GM18868 (cell line): ENCODE measurements around the gene HLA-B.

Experiments used
- ATAC-seq: cut with Tn5 transposase; IDR thresholded peaks from one replicate; pipeline ENCODE4 v1.9.1; 2021; ENCODE audit warnings: mild to moderate bottlenecking, moderate library complexity; ENCODE audit not compliant: unreplicated experiment

Gene HLA-B

DNA sequence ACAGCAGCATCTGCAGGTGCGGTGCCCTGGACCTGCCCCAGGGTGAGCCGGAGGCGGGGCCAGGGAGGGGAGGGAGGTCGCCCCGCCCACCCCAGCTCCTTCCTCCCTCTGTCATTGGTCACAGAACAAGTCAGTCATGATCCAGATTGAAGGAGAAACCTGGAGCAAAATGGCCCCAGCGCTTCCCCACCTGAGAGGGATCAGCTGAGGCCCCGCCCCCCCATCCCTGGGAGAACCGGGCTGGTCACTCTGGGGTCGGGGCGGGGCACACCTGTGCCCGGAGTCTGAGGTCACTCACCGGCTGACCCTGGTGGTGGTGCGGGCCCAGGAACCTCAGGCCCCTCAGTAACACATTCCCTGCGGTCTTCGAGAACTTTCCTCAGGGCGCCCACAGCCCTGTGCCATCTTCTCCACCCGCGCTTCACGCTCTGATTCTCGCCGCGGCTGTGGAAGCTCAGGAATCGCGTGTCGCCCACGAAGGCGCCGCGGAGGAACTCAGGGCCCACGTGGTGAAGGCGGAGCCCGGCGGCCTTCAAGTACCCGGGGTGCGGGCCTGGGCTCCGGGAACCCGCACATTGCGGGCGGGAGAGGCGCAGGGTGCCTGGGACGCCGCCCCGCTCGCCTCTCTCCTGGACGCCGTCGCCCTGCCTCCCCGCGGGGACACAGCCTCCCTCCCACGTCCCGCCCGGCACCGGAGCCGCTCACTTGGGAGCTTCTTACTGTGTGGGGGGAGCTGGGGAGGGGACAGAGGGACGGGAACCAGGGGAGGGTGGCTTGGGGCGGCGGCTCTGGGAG lies 48.7 kb downstream of the HLA-B start:
- ATAC-seq: no peak

DNA sequence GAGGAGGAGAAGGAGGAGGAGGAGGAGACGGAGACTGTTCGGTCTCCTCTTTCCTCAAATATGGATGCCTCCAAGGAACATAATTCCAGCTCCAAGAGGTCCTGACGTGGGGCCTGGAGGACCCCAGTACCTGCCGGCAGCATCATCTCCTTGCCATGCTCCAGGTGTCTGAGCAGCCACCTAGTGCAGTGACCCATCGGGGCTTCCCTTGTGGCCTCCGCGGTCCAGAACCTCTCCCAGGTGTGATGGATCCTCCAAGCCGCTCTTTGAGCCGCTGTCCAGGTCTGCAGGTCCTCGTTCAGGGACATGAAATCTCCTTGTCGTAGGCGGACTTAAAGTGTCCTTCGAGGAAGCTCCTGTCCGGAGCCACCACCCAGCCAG lies 49.3 kb downstream of the HLA-B start:
- no peak for ATAC-seq

DNA sequence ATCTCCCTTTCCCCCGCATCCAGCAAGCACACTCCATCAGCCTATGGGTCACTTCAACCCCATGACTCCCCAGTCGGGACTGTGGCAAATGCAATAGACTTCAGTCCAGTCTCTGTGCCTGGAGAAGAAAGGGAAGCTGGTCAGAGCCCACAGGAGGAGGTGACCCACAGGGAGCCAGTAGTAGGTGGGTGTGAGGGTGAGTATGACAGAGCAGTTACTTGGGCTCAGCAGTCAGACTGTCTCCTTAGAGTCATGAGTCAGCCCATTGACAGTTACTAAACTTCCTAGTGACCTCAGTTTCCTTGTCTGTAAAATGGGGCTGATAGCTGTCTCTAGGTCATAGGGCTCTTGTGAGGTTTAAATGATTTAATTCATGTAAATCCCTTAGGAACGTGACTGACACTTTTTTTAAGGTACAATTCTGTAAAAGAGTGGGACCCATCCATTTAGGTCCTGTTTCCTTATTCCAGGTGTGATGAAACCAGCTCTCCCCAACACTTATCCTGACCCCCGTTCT lies 51.2 kb downstream of the HLA-B start:
- ATAC-seq: no peak

DNA sequence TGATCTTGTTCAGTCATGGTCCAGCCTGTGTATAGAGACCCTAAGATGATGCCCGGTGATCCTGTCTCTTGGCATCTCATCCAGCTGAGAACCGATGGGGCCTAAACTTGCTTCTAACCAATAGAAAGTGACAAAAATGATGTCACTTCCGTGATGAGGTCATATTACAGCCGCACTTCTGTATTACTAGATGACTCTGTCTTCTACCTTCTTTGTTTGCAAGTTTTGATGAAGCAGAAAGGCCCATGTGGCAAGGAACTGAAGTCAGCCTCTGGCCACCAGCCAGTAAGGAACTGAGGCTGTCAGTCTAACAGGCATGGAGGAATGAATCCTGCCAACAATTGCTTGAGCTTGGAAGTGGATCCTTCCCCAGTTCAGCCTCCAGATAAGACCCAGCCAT lies 52.3 kb downstream of the HLA-B start:
- ATAC-seq: no peak
